ENCODE measurements around the gene NDUFS7. TPM values are rescaled to one million over a fixed set of nuclear protein-coding genes. Genes with fewer than 3 reads are reported as not detected.

Gene NDUFS7
- polyA plus RNA-seq, 4 donors: 82.0 to 350 (median 248) TPM

- peaks cover 4 to 52% (median 5%) of the 10 kb centered on the region in 3 donors for H3K36me3 ChIP-seq (ENCODE audit: control insufficient read depth in 3 of 3, insufficient read depth in 2 of 3, low read depth in 1 of 3, low read length in 3 of 3)
- H3K27me3 ChIP-seq (ENCODE audit: control insufficient read depth in 3 of 3, insufficient read depth in 3 of 3, low read length in 3 of 3): peaks cover 0 to 3% (median 0%) of the 10 kb centered on the region in 3 donors
- no peak overlapping the region for H3K4me3 ChIP-seq (ENCODE audit: low read depth in 1 of 3, low read length in 3 of 3)
- WGBS, 3 donors: 67 to 87% (median 70%) methylated on average over 9 of the region's 9 CpGs
- peaks cover 3 to 13% (median 3%) of the 10 kb centered on the region in 3 donors for H3K4me1 ChIP-seq (ENCODE audit: control insufficient read depth in 3 of 3, insufficient read depth in 2 of 3, low read depth in 1 of 3, low read length in 2 of 3)
- H3K9me3 ChIP-seq (ENCODE audit: control insufficient read depth in 2 of 2, insufficient read depth in 1 of 2, low read depth in 1 of 2, low read length in 1 of 2): no peaks in the 10 kb centered on the region
- no peak for DNase-seq
- H3K27ac ChIP-seq (ENCODE audit: low read depth in 1 of 3, low read length in 2 of 3): no peak overlapping the region
- no peak for FAIRE-seq
Observed at GRCh38 chr19:1397838-1398237, 14.1 kb downstream of the NDUFS7 start.

GRCh38 chr19:1399079-1399478 lies 15.4 kb downstream of the NDUFS7 start:
- no peaks in the 10 kb centered on the region for H3K9me3 ChIP-seq (ENCODE audit: control insufficient read depth in 2 of 2, insufficient read depth in 1 of 2, low read depth in 1 of 2, low read length in 1 of 2)
- H3K27me3 ChIP-seq (ENCODE audit: control insufficient read depth in 3 of 3, insufficient read depth in 3 of 3, low read length in 3 of 3): peaks cover 0 to 3% (median 0%) of the 10 kb centered on the region in 3 donors
- peaks cover 3 to 13% (median 3%) of the 10 kb centered on the region in 3 donors for H3K4me1 ChIP-seq (ENCODE audit: control insufficient read depth in 3 of 3, insufficient read depth in 2 of 3, low read depth in 1 of 3, low read length in 2 of 3)
- DNase-seq (no peak), FAIRE-seq (no peak)
- H3K36me3 ChIP-seq (ENCODE audit: control insufficient read depth in 3 of 3, insufficient read depth in 2 of 3, low read depth in 1 of 3, low read length in 3 of 3): peaks cover 0 to 39% (median 0%) of the 10 kb centered on the region in 3 donors
- 61 to 83% (median 80%) methylated on average over 18 to 19 of the region's 19 CpGs for WGBS, 3 donors
- no peak overlapping the region for H3K4me3 ChIP-seq (ENCODE audit: low read depth in 1 of 3, low read length in 3 of 3)
- H3K27ac ChIP-seq (ENCODE audit: low read depth in 1 of 3, low read length in 2 of 3): no peak overlapping the region

GRCh38 chr19:1399745-1400144 lies 16.0 kb downstream of the NDUFS7 start:
- no peak for FAIRE-seq
- no peak overlapping the region for H3K27ac ChIP-seq (ENCODE audit: low read depth in 1 of 3, low read length in 2 of 3)
- H3K27me3 ChIP-seq (ENCODE audit: control insufficient read depth in 3 of 3, insufficient read depth in 3 of 3, low read length in 3 of 3): peaks cover 0 to 3% (median 0%) of the 10 kb centered on the region in 3 donors
- peaks cover 3 to 13% (median 3%) of the 10 kb centered on the region in 3 donors for H3K4me1 ChIP-seq (ENCODE audit: control insufficient read depth in 3 of 3, insufficient read depth in 2 of 3, low read depth in 1 of 3, low read length in 2 of 3)
- no peak overlapping the region for H3K4me3 ChIP-seq (ENCODE audit: low read depth in 1 of 3, low read length in 3 of 3)
- H3K36me3 ChIP-seq (ENCODE audit: control insufficient read depth in 3 of 3, insufficient read depth in 2 of 3, low read depth in 1 of 3, low read length in 3 of 3): peaks cover 0 to 32% (median 0%) of the 10 kb centered on the region in 3 donors
- no peak for DNase-seq
- no peaks in the 10 kb centered on the region for H3K9me3 ChIP-seq (ENCODE audit: control insufficient read depth in 2 of 2, insufficient read depth in 1 of 2, low read depth in 1 of 2, low read length in 1 of 2)
- WGBS, 3 donors: 84 to 92% (median 87%) methylated on average over 15 of the region's 15 CpGs

- FAIRE-seq: no peak
Observed at GRCh38 chr19:1400281-1401137, 16.8 kb downstream of the NDUFS7 start.

GRCh38 chr19:1401138-1401888 lies 17.6 kb downstream of the NDUFS7 start, which contains the start of gene GAMT:
Gene GAMT (minus strand): TSS chr19:1401542. CDS start chr19:1401476, 66 bp downstream.
- Histone ChIP-seq H3K27ac (ENCODE audit: low read depth in 1 of 3, low read length in 2 of 3) (no peak within 1 kb of the TSS), H3K4me1 (ENCODE audit: control insufficient read depth in 3 of 3, insufficient read depth in 2 of 3, low read depth in 1 of 3, low read length in 2 of 3) (peaks cover 3 to 16% (median 3%) of the 10 kb centered on the region in 3 donors), H3K27me3 (ENCODE audit: control insufficient read depth in 3 of 3, insufficient read depth in 3 of 3, low read length in 3 of 3) (peaks cover 0 to 3% (median 0%) of the 10 kb centered on the region in 3 donors), H3K9me3 (ENCODE audit: control insufficient read depth in 2 of 2, insufficient read depth in 1 of 2, low read depth in 1 of 2, low read length in 1 of 2) (no peaks in the 10 kb centered on the region), H3K36me3 (ENCODE audit: control insufficient read depth in 3 of 3, insufficient read depth in 2 of 3, low read depth in 1 of 3, low read length in 3 of 3) (peaks cover 0 to 20% (median 0%) of the 10 kb centered on the region in 3 donors), H3K4me3 (ENCODE audit: low read depth in 1 of 3, low read length in 3 of 3) (peak within 1 kb of the TSS; percentile 39 to 58 (median 52))
- DNase-seq: peak in 1 of 2 donors; percentile 65
- FAIRE-seq: no peak
- WGBS, 3 donors: 1% methylated on average over 48 to 87 of the region's 87 CpGs

More at GRCh38 chr19:1400281-1401137, 16.8 kb downstream of the NDUFS7 start:
- H3K36me3 ChIP-seq (ENCODE audit: control insufficient read depth in 3 of 3, insufficient read depth in 2 of 3, low read depth in 1 of 3, low read length in 3 of 3): peaks cover 0 to 25% (median 0%) of the 10 kb centered on the region in 3 donors
- peaks cover 0 to 3% (median 0%) of the 10 kb centered on the region in 3 donors for H3K27me3 ChIP-seq (ENCODE audit: control insufficient read depth in 3 of 3, insufficient read depth in 3 of 3, low read length in 3 of 3)
- H3K9me3 ChIP-seq (ENCODE audit: control insufficient read depth in 2 of 2, insufficient read depth in 1 of 2, low read depth in 1 of 2, low read length in 1 of 2): no peaks in the 10 kb centered on the region
- DNase-seq: peak; percentile 23 to 58
- WGBS, 3 donors: 6 to 23% (median 13%) methylated on average over 32 to 36 of the region's 36 CpGs
- H3K4me3 ChIP-seq (ENCODE audit: low read depth in 1 of 3, low read length in 3 of 3): peak overlapping the region in 2 of 3 donors; percentile 52 to 58
- peaks cover 3 to 13% (median 3%) of the 10 kb centered on the region in 3 donors for H3K4me1 ChIP-seq (ENCODE audit: control insufficient read depth in 3 of 3, insufficient read depth in 2 of 3, low read depth in 1 of 3, low read length in 2 of 3)
- H3K27ac ChIP-seq (ENCODE audit: low read depth in 1 of 3, low read length in 2 of 3): no peak overlapping the region

- Histone ChIP-seq H3K27me3 (ENCODE audit: control insufficient read depth in 3 of 3, insufficient read depth in 3 of 3, low read length in 3 of 3) (peaks cover 0 to 3% (median 0%) of the 10 kb centered on the region in 3 donors), H3K27ac (ENCODE audit: low read depth in 1 of 3, low read length in 2 of 3) (no peak overlapping the region), H3K4me1 (ENCODE audit: control insufficient read depth in 3 of 3, insufficient read depth in 2 of 3, low read depth in 1 of 3, low read length in 2 of 3) (peaks cover 3 to 20% (median 3%) of the 10 kb centered on the region in 3 donors), H3K36me3 (ENCODE audit: control insufficient read depth in 3 of 3, insufficient read depth in 2 of 3, low read depth in 1 of 3, low read length in 3 of 3) (peaks cover 0 to 17% (median 0%) of the 10 kb centered on the region in 3 donors), H3K4me3 (ENCODE audit: low read depth in 1 of 3, low read length in 3 of 3) (no peak overlapping the region), H3K9me3 (ENCODE audit: control insufficient read depth in 2 of 2, insufficient read depth in 1 of 2, low read depth in 1 of 2, low read length in 1 of 2) (no peaks in the 10 kb centered on the region)
- 51 to 55% (median 52%) methylated on average over 11 of the region's 11 CpGs for WGBS, 3 donors
- DNase-seq (no peak), FAIRE-seq (no peak)
Observed at GRCh38 chr19:1401889-1402217, 18.1 kb downstream of the NDUFS7 start.

- no peak for DNase-seq
- peaks cover 0 to 3% (median 0%) of the 10 kb centered on the region in 3 donors for H3K27me3 ChIP-seq (ENCODE audit: control insufficient read depth in 3 of 3, insufficient read depth in 3 of 3, low read length in 3 of 3)
- FAIRE-seq: no peak
- H3K36me3 ChIP-seq (ENCODE audit: control insufficient read depth in 3 of 3, insufficient read depth in 2 of 3, low read depth in 1 of 3, low read length in 3 of 3): peaks cover 0 to 12% (median 0%) of the 10 kb centered on the region in 3 donors
- peaks cover 3 to 20% (median 3%) of the 10 kb centered on the region in 3 donors for H3K4me1 ChIP-seq (ENCODE audit: control insufficient read depth in 3 of 3, insufficient read depth in 2 of 3, low read depth in 1 of 3, low read length in 2 of 3)
- H3K9me3 ChIP-seq (ENCODE audit: control insufficient read depth in 2 of 2, insufficient read depth in 1 of 2, low read depth in 1 of 2, low read length in 1 of 2): no peaks in the 10 kb centered on the region
- H3K27ac ChIP-seq (ENCODE audit: low read depth in 1 of 3, low read length in 2 of 3): no peak overlapping the region
- H3K4me3 ChIP-seq (ENCODE audit: low read depth in 1 of 3, low read length in 3 of 3): no peak overlapping the region
- WGBS, 3 donors: 44 to 57% (median 48%) methylated on average over 24 to 25 of the region's 25 CpGs
Observed at GRCh38 chr19:1402411-1403070, 18.8 kb downstream of the NDUFS7 start.

Measured in small intestine (tissue), 7 donors.